K562 (cell line): Measurements from ENCODE around the gene AP4E1. TPM values are rescaled to one million over a fixed set of nuclear protein-coding genes. Genes with fewer than 3 reads are reported as not detected.
A peak's percentile ranks its signal among the peaks of the same experiment; 100 is the strongest.

Experiments
- ARID1B ChIP-seq: fragments of 450-650 bp; IDR thresholded peaks from 2 replicates; pipeline ENCODE4 v1.6.1; 2016; ENCODE audit warnings: antibody characterized with exemption, mild to moderate bottlenecking, inconsistent platforms
- ARNT ChIP-seq, 2 experiments: fragments of 450-650 bp; IDR thresholded peaks; 2 replicates each; pipeline ENCODE4 v1.6.1; 2016; ENCODE audit warnings: mild to moderate bottlenecking in 1 of 2
- C11orf30 ChIP-seq: fragments of 450-650 bp; IDR thresholded peaks from 2 replicates; pipeline ENCODE4 v1.6.1; 2016; ENCODE audit warnings: low read depth, mild to moderate bottlenecking
- CREM ChIP-seq: IDR thresholded peaks from 2 replicates; pipeline ENCODE4 v1.6.1; 2014; ENCODE audit warnings: antibody characterized with exemption, low read depth
- CTCFL ChIP-seq: IDR thresholded peaks from 2 replicates; pipeline ENCODE4 v1.6.1; 2011; ENCODE audit warnings: borderline replicate concordance, low read depth, mild to moderate bottlenecking, moderate library complexity, low read length; ENCODE audit not compliant: insufficient read depth, poor library complexity, severe bottlenecking
- FOXA3 ChIP-seq, 2 experiments: fragments of 450-650 bp in 1 of 2; sonication (generic) in 1 of 2; formaldehyde crosslinking; IDR thresholded peaks in 1 of 2; conservative IDR thresholded peaks in 1 of 2; 2 replicates each; pipeline versions ENCODE4 v1.4.0 to v1.8.0; 2020 to 2022; ENCODE audit warnings: mild to moderate bottlenecking in 2 of 2, missing genetic modification reagents in 1 of 2
- IRF2 ChIP-seq: sonication (generic); formaldehyde crosslinking; IDR thresholded peaks from 2 replicates; pipeline ENCODE4 v1.8.1; 2022; ENCODE audit warnings: mild to moderate bottlenecking, missing genetic modification reagents
- MXI1 ChIP-seq: IDR thresholded peaks from 2 replicates; pipeline ENCODE4 v1.6.1; 2011; ENCODE audit warnings: low read depth, mild to moderate bottlenecking, improper control_type of control experiment, low read length
- NFIX ChIP-seq: fragments of 250-450 bp; sonication (Bioruptor Pico); IDR thresholded peaks from 2 replicates; pipeline ENCODE4 v1.4.0; 2020; ENCODE audit warnings: low read depth, mild to moderate bottlenecking, moderate library complexity
- NONO ChIP-seq, 2 experiments: fragments of 200-400 bp in 1 of 2; fragments of 450-650 bp in 1 of 2; formaldehyde crosslinking in 1 of 2; IDR thresholded peaks; 2 replicates each; pipeline ENCODE4 v1.6.1; 2017; ENCODE audit warnings: low read depth in 2 of 2, mild to moderate bottlenecking in 2 of 2, moderate library complexity in 2 of 2, low read length in 1 of 2
- SLC30A9 ChIP-seq: fragments of 250-450 bp; sonication (Bioruptor Pico); IDR thresholded peaks from 2 replicates; pipeline ENCODE4 v1.8.0; 2022; ENCODE audit warnings: mild to moderate bottlenecking, moderate library complexity
- SMARCC2 ChIP-seq: fragments of 450-650 bp; IDR thresholded peaks from 2 replicates; pipeline ENCODE4 v1.6.1; 2017; ENCODE audit warnings: antibody characterized with exemption, moderate library complexity, mild to moderate bottlenecking, low read depth
- TCF7L2 ChIP-seq: fragments of 150-350 bp; IDR thresholded peaks from 2 replicates; pipeline ENCODE4 v1.6.1; 2016; ENCODE audit warnings: low read depth, mild to moderate bottlenecking, low read length, moderate library complexity
- ZBTB11 ChIP-seq, 3 experiments: fragments of 200-800 bp in 1 of 3; fragments of 250-450 bp in 1 of 3; fragments of 450-650 bp in 1 of 3; sonication (Bioruptor Pico) in 1 of 3; sonication (Bioruptor generic) in 1 of 3; formaldehyde crosslinking in 1 of 3; IDR thresholded peaks; 2 replicates each; pipeline versions ENCODE4 v1.6.1 to v1.8.0; 2016 to 2022; ENCODE audit warnings: mild to moderate bottlenecking in 2 of 3, missing genetic modification characterization in 2 of 3, missing compliant biosample characterization in 1 of 3, moderate library complexity in 1 of 3
- ZBTB7A ChIP-seq: IDR thresholded peaks from 2 replicates; pipeline ENCODE4 v1.6.1; 2011; ENCODE audit warnings: low read depth, mild to moderate bottlenecking, low read length, moderate library complexity, borderline replicate concordance; ENCODE audit not compliant: control insufficient read depth
- ZC3H8 ChIP-seq: fragments of 450-650 bp; IDR thresholded peaks from 2 replicates; pipeline ENCODE4 v1.6.1; 2017
- ZNF184 ChIP-seq: sonication (generic); formaldehyde crosslinking; IDR thresholded peaks from 2 replicates; pipeline ENCODE4 v1.5.0; 2020; ENCODE audit warnings: missing genetic modification reagents
- ZNF436 ChIP-seq: fragments of 250-450, 450-650 bp; sonication (Bioruptor Pico); formaldehyde crosslinking; IDR thresholded peaks from 2 replicates; pipeline ENCODE4 v1.7.0; 2020; ENCODE audit warnings: mild to moderate bottlenecking
- ZNF444 ChIP-seq: fragments of 250-450 bp; sonication (Bioruptor Pico); IDR thresholded peaks from 2 replicates; pipeline ENCODE4 v1.4.0; 2020; ENCODE audit warnings: mild to moderate bottlenecking, moderate library complexity
- ZNF778 ChIP-seq: fragments of 450-650 bp; formaldehyde crosslinking; IDR thresholded peaks from 2 replicates; pipeline ENCODE4 v1.4.0; 2020; ENCODE audit warnings: mild to moderate bottlenecking, moderate library complexity
- polyA plus RNA-seq, 8 experiments: library from polyadenylated mRNA; depleted of rRNA in 4 of 8; stranded (reverse) in 5 of 8; unstranded in 3 of 8; fragments of >200 nt; fragmentation: Nextera tagmentation in 2 of 8; fragmentation: Illumina TruSeq in 1 of 8; extraction: Ambion mirVana in 2 of 8; extraction: Trizol in 1 of 8; gene quantifications; 2 replicates each; pipeline versions ENCODE4 v1.2.1 to v1.2.3, GENCODE V29; 2011 to 2014; ENCODE audit warnings: inconsistent platforms in 1 of 8, missing spikeins in 1 of 8
- total RNA-seq, 7 experiments: library from RNA; depleted of rRNA in 6 of 7; stranded (reverse); fragments of >200 nt in 6 of 7; fragmentation: Illumina TruSeq in 2 of 7; extraction: Trizol in 2 of 7; gene quantifications; 2 replicates each; pipeline versions ENCODE4 v1.2.1 to v1.2.3, GENCODE V29; 2011 to 2021; ENCODE audit warnings: low replicate concordance in 1 of 7
- TF ChIP-seq, protein P1 (sequence below): fragments of 250-450 bp; sonication (Bioruptor Pico); IDR thresholded peaks from 2 replicates; pipeline ENCODE4 v1.5.0; 2020; ENCODE audit warnings: mild to moderate bottlenecking

The AP4E1 gene
- total and polyA plus RNA-seq, 9 of the 15 experiments (the other 6 are each of a cell fraction or from before 2014, with no cell fraction given), result 1.3 to 11.5 (median 4.4) TPM

DNA sequence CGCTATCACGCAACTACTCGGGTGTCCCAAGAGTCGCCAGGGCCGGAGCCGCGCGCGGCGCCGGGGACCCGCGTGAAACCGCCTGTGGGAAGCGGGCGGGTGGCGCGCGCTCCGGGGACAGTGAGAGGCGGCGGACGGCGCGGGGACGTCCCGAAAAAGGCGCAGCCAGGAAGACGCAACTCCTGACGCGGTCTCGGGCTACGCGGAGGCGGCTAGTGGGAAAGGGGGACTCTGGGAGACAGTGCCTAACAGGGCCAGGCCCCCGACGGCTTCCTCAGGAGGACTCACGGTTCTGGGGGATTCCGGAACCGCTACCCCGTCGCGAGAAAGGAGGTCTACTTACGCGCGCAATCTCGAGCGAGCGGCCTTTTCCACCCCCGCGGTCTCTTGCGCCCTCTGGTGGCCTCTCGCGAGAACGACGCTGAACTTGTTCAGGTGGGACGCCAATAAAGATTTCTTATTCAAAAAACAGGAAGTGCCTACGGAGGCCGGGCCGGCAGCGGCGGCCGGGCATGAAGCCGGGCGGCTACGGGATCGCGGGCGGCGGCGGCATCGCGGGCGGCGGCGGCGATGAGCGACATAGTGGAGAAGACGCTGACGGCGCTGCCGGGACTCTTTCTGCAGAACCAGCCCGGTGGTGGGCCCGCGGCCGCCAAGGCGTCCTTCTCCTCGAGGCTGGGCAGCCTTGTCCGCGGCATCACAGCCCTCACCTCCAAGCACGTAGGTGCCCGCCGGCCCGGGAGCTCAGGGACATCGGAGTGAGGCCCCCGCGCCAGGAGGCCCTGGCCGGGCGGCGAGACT, at the start of gene AP4E1 (continued):
- TF ChIP-seq, protein P1, sequence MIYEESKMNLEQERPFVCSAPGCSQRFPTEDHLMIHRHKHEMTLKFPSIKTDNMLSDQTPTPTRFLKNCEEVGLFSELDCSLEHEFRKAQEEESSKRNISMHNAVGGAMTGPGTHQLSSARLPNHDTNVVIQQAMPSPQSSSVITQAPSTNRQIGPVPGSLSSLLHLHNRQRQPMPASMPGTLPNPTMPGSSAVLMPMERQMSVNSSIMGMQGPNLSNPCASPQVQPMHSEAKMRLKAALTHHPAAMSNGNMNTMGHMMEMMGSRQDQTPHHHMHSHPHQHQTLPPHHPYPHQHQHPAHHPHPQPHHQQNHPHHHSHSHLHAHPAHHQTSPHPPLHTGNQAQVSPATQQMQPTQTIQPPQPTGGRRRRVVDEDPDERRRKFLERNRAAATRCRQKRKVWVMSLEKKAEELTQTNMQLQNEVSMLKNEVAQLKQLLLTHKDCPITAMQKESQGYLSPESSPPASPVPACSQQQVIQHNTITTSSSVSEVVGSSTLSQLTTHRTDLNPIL, result no peak
- TF ChIP-seq ZBTB7A (peak; percentile 44; the same call in 1 of the 2 replicates), FOXA3 (CRISPR knock-in tag; conservative IDR thresholded peaks at IDR 0.05 in 1 of 2, IDR thresholded peaks at IDR 0.05 in 1 of 2) (no peak), IRF2 (CRISPR knock-in tag) (no peak), NFIX (no peak), SLC30A9 (CRISPR knock-in tag) (no peak), C11orf30 (peak; percentile 79), ZNF444 (CRISPR knock-in tag) (no peak), CREM (peak; percentile 85), CTCFL (peak; percentile 77), ARID1B (no peak), ZNF778 (no peak), ZNF436 (CRISPR knock-in tag) (no peak), ZC3H8 (no peak), ARNT (IDR thresholded peaks at IDR 0.05) (peak in 1 of 2 experiments; percentile 26; a peak in 1 of 4 replicates), ZBTB11 (CRISPR knock-in tag; IDR thresholded peaks at IDR 0.05) (peak in 2 of 3 experiments; percentile 50 to 72; a peak in 3 of 6 replicates), NONO (IDR thresholded peaks at IDR 0.05; ENCODE audit: low read depth in 2 of 2, low read length in 1 of 2) (peak in 1 of 2 experiments; percentile 6; a peak in 2 of 4 replicates), ZNF184 (CRISPR knock-in tag) (no peak), SMARCC2 (no peak), MXI1 (peak; percentile 19; the same call in 1 of the 2 replicates), TCF7L2 (no peak)
